ENCODE measurements around the gene TUBG2.
A peak's percentile ranks its signal among the peaks of the same experiment; 100 is the strongest.
"Not testable (repeated sequence)": the region's sequence is repeated elsewhere in the genome, so short reads cannot be mapped to it uniquely, and the experiment has no call there.

Gene TUBG2

DNA sequence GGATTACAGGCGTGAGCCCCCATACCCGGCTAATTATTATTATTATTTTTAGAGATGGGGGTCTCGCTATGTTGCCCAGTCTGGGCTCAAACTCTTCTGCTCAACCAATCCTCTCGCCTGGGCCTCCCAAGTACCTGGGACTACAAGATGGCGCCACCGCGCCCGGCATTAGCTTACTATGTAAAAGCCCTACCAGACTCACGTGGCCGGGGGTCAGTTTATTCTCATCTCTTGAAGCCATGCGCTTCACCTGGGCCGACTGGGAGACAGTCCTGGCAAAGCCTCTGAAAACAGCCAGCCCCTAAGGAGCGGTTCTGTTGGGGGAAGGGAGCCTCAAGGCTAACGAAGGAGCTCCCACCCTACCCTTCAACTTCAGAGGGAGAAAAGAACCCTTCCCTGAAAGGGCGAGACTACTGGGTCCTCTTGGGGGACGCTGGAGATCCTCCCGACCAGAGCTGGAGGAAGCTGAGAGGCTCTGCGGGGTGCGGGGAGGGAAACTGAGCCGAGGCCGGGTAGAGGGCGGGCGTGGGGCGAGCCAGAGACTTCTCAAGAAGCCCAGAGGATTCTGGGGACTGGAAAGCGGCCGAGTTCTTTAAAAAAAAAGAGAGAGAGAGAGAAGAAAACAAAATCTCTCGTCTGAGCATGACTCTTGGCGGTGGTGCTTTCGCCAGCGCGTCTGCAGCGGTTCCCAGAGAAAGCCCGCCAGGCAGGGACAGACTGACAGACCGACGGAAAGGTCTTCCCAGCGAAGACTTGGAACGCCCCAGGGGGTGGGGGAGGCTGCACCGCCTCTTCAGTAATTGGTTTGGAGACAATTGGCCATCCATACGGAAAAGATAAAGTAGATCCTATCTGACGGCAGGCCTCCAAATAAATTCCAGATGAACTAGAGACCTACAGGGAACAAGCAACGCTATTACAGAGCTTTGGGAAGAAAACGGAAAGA is 5.6 kb upstream of the TUBG2 start:
- DNase-seq (ENCODE audit: insufficient read length, low spot score): no peak

DNA sequence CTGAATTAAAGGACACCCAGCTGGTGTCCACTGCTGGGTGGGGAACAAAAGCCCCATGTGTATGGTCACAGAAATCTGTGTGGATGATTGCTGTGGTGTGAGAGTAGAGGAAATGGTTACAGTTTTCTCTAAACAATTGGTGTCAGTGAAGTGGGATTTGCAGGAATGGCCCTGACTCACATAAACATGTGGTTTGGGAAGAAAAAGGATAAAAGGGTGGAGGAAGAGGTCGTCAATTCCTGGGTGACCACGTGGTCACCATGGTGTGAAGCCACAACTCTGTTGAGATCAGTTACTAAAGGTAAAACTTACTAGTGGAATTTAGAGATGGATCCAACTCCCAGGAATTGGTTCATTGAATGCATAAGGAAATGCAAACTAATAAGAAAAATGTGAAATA is 3.6 kb upstream of the TUBG2 start:
- FAIRE-seq: no peak
- DNase-seq (ENCODE audit: insufficient read length, low spot score): no peak

More for the DNA sequence above, 5.6 kb upstream of the TUBG2 start:
- FAIRE-seq: no peak

DNA sequence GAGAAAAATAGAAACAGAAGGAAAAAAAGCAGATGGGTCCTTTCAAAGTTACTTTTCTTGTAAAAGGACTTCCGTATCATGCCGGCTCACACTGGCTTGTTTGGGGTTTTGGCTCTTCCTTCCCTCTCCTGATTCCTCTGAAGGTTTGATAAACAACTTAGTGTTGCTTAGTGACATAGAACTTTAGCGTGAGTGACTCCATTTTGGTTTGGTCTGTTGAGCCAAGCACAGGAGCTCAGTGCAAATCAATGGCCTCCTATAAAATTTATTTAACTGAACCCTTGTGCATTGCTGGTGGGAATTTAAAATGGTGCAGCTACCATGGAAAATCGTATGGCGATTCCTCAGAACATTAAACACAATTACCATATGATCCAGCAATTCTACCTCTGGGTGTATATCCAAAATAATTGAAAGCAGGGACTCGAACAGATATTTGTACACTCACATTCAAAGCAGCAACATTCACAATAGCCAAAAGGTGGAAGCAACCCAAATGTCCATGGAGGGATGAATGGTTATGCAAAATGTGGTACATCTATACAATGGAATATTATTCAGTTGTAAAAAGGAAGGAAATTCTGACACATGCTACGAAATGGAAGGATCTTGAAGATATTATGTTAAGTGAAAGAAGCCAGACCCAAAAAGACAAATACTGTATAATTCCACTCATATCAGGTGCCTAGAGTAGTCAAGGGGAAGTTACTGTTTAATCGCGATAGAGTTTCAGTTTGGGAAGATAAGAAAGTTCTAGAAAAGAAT is 1.1 kb upstream of the TUBG2 start:
- FAIRE-seq (no peak), DNase-seq (ENCODE audit: insufficient read length, low spot score) (no peak)

DNA sequence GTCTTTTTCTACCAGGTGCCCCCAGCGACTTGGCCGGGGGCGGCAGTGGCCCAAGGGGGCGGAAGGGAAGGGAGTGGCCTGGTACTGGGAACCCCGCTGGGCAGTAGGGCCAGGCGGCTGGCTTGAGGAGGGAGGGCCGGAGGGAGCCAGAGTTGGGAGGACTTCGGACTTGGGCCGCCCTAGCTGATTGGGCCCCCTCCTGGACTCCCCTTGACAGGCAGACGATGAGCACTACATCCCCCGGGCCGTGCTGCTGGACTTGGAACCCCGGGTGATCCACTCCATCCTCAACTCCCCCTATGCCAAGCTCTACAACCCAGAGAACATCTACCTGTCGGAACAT is 819 bp downstream of the TUBG2 start:
- DNase-seq (ENCODE audit: insufficient read length, low spot score): not testable (repeated sequence)
- peak; percentile 82 for FAIRE-seq

DNA sequence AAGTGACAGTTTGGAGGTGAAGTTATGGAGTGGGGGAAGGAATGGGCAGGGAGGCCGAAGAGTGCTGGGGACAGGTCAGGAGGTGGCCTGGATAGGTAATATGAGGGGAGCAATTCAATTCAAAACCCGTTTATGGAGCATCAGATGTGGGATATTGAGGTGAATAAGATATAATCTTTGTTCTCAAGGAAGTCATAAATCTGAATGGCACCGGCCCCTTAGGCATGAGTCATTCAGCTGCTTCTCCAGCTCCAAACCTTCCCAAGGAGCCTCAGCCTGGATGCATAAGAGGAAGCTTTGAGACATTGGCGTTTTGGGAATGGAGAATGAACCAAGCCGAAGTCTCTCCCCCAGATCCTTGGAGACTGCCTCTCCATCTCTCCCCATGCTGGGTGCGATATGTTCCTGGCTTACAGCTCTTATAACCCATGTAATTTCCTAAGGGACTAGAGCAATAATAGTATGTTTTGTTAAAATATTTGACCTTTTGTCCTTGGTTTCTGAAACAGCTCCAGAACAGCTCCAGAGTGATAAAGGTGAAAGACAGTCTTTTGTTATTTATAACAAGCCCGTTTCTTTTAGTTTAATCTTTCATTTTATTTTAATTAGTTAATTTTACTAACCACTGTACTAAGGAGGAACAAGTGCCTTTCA is 1.7 kb downstream of the TUBG2 start:
- DNase-seq (ENCODE audit: insufficient read length, low spot score) (peak; percentile 86), FAIRE-seq (no peak)

DNA sequence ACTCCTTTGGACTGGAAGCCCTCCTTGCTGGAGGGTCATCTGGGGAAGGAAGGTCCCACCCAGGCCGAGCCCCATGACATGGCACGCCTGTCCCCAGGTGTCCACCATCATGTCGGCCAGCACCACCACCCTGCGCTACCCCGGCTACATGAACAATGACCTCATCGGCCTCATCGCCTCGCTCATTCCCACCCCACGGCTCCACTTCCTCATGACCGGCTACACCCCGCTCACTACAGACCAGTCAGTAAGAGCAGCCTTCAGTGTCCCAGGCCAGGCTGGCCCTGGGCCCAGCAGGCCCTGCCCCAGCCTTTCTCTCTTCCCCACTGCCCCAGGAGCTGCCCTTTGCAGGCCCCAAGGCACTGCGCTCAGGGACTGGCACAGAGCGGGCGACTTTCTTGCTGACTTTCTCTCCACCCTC is 6.5 kb downstream of the TUBG2 start:
- peak; percentile 84 for FAIRE-seq
- no peak for DNase-seq (ENCODE audit: insufficient read length, low spot score)

DNA sequence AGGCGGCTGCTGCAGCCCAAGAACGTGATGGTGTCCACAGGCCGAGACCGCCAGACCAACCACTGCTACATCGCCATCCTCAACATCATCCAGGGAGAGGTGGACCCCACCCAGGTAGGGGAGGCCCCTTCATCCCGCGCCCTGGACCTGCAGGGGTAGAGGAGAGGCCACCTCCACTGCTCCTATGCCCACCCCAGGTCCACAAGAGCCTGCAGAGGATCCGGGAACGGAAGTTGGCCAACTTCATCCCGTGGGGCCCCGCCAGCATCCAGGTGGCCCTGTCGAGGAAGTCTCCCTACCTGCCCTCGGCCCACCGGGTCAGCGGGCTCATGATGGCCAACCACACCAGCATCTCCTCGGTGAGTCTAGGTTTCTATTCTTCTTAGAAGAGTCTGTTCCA is 7.0 kb downstream of the TUBG2 start:
- peak; percentile 94 for FAIRE-seq
- DNase-seq (ENCODE audit: insufficient read length, low spot score): not testable (repeated sequence)

DNA sequence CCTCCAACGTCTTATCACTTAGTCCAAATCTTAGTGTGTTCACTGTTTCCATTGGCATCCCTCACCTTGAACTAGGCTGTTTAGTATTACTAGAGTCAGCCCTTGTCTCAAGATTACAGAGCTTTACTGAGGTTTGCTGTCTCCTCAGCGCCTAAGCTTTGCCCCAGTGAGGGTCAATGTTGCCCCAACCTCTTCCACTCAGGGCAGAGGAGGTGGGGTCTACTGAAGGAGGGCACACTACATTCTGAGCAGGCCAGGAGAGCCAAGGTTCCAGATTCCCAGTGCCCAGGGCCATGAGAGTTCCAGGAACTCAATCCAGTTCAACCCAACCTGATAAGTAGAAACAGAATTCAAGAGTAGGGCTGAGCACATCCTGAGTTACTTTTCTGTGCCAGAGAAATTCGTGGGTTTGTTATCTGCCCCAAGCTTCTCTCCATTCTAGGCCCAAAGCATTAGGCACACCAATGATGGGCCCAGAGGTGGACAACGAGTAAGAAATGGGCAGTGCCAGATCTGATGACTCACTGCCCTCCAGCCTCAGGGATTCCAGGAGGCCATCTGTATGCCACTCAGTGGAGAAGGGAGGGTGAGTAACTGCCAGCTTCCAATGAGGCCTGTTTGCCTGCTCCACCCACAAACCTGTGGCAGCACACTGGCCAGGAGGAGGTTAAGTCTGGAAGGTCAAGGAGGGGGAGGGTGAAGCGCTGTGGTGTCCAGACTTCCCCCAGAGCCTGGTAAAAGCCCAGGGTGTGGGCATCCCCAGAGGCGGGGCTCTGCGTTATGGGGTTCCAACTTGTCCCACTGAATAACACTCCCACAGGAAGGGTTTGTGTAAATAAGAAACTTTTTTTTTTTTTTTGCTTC is 8.2 kb downstream of the TUBG2 start:
- peak; percentile 99 for FAIRE-seq
- DNase-seq (ENCODE audit: insufficient read length, low spot score): peak; percentile 96

DNA sequence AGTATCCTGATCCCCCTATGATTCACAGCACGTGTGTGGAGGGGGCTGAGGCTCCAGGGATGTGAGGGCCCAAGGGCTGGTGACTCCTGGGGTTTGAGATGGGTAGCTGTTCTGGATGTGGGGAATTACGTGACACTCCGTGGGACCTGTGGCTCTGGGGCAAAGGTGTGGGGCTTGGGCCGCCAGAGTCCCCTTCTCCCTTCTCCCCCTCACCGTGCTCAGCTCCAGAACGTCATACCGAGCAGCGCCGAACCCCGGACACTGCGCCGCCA is 10.6 kb downstream of the TUBG2 start:
- DNase-seq (ENCODE audit: insufficient read length, low spot score): no peak
- no peak for FAIRE-seq

DNA sequence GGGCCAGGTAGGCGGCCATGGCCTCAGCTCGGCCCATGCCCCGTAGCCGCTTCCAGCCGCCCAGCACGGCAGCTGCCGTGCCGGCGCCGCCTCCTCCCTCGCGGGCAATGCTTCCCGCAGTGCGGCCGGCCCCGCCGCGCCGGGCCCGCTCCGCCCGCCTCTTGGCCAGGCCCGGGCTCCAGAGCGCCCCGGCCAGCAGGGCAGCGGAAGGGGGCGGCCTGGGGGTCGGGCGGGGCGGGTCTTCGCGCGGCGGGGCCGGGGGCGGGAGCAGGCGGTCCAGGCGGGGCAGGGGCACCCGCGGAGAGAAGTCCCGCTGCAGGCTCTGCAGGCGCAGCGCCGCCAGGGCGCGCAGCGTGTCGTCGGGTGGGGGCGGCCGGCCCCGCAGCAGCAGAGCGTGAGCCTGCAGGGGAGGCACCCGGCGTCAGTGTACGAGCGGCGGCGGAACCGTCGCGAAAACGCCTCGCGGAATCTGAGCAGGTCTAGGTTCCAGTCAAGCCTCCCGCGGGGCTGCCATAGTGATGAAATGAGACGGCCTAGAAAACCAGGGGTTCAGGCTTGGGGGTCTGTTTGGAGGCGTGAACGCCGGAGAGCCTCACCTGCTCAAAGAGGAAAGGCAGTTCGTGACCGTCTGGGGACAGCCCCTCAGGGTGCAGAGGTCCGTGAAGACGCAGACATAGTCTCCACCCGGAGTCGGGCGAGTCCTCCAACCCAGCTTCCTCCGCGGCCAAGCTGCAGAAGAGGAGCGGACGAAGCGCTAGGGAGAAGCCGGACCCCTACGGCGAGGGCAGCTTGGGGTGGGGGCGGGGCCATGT is 11.1 kb downstream of the TUBG2 start:
- DNase-seq (ENCODE audit: insufficient read length, low spot score): no peak
- no peak for FAIRE-seq

DNA sequence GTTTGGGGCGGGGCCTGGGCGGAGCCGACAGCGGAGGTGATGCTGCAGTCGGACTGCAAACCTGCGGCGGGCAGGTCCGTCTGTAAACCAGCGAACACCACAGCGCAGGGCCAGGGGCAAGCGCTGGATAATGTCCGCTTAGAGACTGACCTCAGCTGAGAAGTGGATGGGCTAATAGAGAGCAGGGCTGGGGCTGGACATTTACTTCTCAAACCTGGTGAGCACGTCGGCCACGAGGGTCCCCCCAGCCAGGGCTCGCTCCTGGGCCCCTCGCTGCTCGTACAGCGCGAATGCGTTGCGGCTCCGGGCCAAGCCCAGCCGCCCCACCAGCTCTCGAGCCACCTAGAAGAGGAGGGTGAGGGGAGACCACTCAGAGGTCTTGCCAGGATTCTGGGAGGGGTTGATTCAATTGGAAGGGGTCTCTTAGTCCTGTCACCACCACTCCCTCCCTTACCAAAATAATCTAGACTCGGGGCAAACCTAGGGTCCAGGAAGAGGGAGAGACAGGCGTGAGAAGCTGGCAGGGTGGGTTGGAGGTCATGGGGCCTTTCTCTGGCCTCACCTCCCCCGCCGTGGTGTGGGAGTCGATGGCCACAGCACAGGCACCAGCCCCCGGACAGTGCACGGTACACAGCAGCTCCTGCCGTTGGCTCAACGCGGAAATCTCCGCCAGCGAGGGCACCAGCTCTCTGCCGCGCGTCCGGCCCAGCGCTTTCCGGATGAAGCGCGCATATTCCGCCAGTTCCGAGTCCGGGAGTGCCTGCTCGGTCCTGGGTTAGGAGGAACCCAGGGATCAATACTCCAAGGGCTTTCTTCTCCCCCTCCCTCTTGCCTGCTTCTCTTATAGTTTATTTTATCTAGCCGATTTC is 11.9 kb downstream of the TUBG2 start:
- DNase-seq (ENCODE audit: insufficient read length, low spot score) (no peak), FAIRE-seq (no peak)

DNA sequence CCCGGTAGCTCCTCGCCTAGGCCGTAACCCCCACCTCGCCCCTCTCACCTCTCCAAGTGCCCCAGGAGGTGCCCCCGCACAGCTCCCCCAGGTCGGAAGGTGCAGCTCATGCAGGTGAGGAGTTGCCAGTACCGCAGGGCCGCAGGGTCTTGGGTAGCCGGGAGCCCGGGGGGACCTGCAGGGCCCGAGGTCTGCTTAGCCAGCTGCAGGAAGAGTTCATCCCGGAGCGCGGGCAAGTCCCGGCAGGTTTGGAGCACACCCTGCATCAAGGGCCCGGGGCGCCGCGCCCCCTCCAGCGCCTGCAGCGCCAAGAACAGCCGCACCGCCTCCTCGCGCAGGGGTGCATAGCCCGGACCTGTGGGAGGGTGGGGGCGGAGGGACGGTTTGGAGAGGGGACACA is 13.0 kb downstream of the TUBG2 start:
- FAIRE-seq (no peak), DNase-seq (ENCODE audit: insufficient read length, low spot score) (no peak)

DNA sequence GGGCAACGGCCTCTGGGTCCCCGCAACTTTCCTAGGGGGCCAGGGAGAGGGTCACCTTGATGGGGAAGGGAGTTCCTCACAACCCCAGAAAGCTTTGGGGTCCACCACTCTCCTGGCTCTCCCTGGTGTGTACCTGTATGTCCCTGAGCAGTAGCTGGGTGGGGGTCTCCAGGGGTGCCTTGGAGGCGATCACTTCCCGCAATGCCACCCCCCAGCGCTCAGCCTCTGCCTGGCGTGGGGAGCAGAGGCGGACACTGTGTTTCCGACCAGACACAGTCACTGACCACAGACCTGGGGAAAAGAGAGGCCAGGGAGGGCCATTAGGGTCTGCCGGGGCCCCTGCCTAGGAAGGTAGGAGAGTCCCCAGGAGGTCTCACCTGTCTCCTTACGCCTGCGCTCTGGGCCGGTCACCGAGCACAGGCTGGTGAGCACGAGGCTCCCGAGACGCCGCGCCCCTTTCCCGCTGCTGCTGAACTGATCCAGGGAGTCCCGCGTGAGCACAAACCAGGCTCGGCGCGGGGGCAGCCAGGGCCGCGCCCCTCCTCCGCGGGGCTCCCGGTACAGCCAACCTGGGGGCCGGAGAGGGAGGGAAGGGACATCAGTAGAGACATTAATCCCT is 14.3 kb downstream of the TUBG2 start:
- no peak for FAIRE-seq
- DNase-seq (ENCODE audit: insufficient read length, low spot score): no peak

DNA sequence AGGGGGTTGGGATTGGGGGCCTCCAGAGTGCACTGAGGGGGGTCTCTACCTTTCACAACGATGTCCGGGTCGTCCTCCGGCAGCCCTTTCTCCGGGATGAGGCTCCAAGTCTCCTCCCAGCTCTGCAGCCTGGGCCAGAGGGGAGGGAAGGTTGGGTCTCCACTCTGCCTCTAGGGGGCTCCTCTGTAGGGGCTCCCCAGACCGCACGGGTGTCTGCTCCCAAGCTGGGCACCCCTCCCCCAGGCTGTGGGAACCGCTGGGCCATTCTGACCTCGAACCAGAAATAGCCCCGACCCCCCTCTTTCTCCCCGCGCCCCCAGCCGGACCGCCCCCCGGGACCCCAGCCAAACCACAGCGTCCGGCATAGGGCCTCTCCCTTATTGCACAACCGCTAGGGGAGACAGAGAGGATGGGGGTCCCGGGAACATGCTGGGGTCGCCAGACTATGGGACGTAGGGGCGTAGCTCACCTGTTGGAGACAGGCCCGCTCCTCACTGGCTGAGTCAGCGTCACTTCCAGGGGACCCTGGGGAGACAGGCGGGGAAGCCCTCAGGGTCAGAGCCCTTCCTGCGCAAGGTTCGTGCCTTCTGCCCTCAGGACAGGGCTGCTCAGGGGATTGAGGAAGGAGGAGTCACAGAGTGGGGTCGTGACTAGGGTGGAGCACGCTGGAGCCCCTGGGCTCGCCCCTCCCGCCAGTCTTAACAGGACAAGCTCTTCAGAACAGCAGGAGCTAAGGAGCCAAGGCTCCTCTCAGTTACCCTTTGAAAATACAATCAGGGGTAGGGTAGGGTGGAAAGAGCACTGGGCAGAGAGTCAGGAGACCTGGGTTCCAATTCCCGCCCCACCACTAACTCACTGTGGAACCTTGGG is 15.0 kb downstream of the TUBG2 start:
- peak; percentile 59 for DNase-seq (ENCODE audit: insufficient read length, low spot score)
- peak; percentile 13 for FAIRE-seq

DNA sequence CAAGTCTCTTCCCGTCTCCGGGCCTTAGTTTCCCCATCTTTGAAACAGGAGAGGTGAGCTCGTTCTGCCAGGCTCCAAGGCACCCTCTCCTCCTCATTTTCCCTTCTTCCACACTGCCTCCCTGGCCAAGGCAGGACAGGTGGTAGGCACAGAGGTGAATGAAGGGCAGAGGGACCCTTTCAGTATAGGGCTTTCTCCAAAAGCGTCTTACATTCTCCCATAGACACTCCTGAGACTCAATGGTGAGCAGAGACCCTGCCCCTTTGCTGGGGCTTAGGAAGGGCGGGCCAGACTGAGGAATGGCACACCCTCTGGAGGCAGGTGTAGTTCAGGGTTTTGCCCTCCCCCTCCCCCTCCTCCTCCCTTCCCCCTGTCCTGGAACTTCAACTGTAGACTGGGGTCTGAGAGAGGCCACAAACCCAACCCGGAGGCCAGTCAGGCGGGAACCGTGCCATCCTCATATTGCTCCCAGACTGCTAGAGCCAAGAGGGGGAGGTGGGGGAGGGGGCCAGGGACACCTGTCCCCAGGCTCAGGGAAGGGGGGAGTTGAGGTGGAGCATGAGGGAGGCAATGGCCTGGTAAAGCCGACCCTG is 15.8 kb downstream of the TUBG2 start:
- DNase-seq (ENCODE audit: insufficient read length, low spot score): no peak
- FAIRE-seq: peak; percentile 36

DNA sequence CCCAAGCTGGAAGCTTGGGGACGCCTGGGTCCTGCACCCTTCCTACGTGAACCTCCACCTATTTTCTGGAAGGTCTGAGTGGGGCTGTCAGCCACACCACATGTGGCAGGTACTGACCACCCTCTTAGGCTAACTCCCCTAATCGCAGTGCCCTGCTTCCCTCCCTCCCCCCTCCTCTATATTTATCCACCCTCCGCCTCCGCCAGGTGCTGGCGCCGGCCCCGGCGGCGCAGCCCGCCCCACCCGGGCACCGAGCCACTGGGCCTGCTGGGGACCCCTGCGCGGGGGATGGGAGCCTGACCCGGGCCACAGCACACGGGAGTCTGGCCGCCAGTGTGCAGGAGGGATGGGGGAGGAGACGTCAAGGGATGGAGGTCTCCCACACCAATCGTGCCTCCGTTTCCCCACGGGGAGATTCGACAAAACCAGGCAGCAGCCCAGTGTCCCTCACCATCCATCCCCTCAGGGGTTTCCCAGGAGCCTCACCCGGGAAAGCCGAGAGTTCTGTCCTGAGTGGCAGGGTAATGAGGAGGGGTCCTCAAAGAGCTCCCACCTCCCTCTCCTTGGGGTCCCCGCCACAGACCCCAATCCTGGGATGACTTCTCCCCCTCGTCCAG is 16.4 kb downstream of the TUBG2 start:
- no peak for DNase-seq (ENCODE audit: insufficient read length, low spot score)
- no peak for FAIRE-seq

DNA sequence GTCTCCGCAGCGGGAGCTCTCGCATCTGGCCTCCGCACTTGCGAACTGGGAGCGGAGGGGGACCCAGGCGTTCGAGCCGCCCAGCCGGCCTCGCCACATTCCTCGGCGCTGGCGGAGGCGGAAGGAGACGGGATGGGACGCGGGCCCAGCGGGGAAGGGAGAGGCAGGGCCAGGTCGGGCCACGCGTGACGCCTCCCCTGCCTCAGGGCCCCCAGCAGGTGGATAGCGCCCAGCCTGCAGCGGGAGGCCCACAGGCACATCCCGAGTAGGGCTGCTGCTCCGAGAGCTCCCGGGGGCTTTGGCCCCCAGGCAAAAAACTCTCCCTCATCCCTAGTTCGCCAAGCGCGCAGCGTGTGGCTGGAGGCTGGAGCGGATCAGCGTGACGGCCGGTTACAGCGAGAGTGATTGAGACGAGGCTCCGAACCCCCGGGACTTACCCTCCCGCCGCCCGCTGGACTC is 16.9 kb downstream of the TUBG2 start:
- DNase-seq (ENCODE audit: insufficient read length, low spot score): peak; percentile 34
- peak; percentile 33 for FAIRE-seq

Measured in HTR-8/SVneo (cell line).